ENCODE data around the gene FIZ1.
"Not testable (repeated sequence)": the region's sequence is repeated elsewhere in the genome, so short reads cannot be mapped to it uniquely, and the experiment has no call there.

The FIZ1 gene

GRCh38 chr19:55583897-55584296 lies 15.4 kb downstream of the FIZ1 start:
- in situ Hi-C loops (cut with HindIII; ENCODE audit: low pct_ligation_motif_present, low pct_unique_long_range_greater_than_20kb, low sequenced_read_pairs); DNase-seq: not testable (repeated sequence)

GRCh38 chr19:55582284-55582683 lies 17.0 kb downstream of the FIZ1 start:
- DNase-seq; in situ Hi-C loops (cut with HindIII; ENCODE audit: low pct_ligation_motif_present, low pct_unique_long_range_greater_than_20kb, low sequenced_read_pairs): not testable (repeated sequence)

- in situ Hi-C loops (cut with HindIII; ENCODE audit: low pct_ligation_motif_present, low pct_unique_long_range_greater_than_20kb, low sequenced_read_pairs) = no loop called here
- DNase-seq = peak; percentile 88
Observed at GRCh38 chr19:55581823-55582223, 17.5 kb downstream of the FIZ1 start.

- in situ Hi-C loops (cut with HindIII; ENCODE audit: low pct_ligation_motif_present, low pct_unique_long_range_greater_than_20kb, low sequenced_read_pairs) = no loop called here
- DNase-seq = peak; percentile 54
Observed at GRCh38 chr19:55581145-55581822, 18.0 kb downstream of the FIZ1 start.

- peak; percentile 88 for DNase-seq
- in situ Hi-C loops (cut with HindIII; ENCODE audit: low pct_ligation_motif_present, low pct_unique_long_range_greater_than_20kb, low sequenced_read_pairs) = no loop called here
Observed at GRCh38 chr19:55580628-55581144, 18.6 kb downstream of the FIZ1 start, which contains the start of gene ZNF579. ZNF579 (minus strand) TSS chr19:55580848; CDS start chr19:55579639, 1,209 bp downstream.

GRCh38 chr19:55579766-55580621 lies 19.3 kb downstream of the FIZ1 start:
- peak; percentile 35 for DNase-seq
- in situ Hi-C loops (cut with HindIII; ENCODE audit: low pct_ligation_motif_present, low pct_unique_long_range_greater_than_20kb, low sequenced_read_pairs) = no loop called here

GRCh38 chr19:55578761-55579747 lies 20.3 kb downstream of the FIZ1 start:
- DNase-seq = no peak
- in situ Hi-C loops (cut with HindIII; ENCODE audit: low pct_ligation_motif_present, low pct_unique_long_range_greater_than_20kb, low sequenced_read_pairs) = no loop called here

- in situ Hi-C loops (cut with HindIII; ENCODE audit: low pct_ligation_motif_present, low pct_unique_long_range_greater_than_20kb, low sequenced_read_pairs) = no loop called here
Observed at GRCh38 chr19:55578031-55578760, 21.1 kb downstream of the FIZ1 start.

GRCh38 chr19:55576746-55577145 lies 22.6 kb downstream of the FIZ1 start:
- in situ Hi-C loops (cut with HindIII; ENCODE audit: low pct_ligation_motif_present, low pct_unique_long_range_greater_than_20kb, low sequenced_read_pairs) = no loop called here
- no peak for DNase-seq

More at GRCh38 chr19:55578031-55578760, 21.1 kb downstream of the FIZ1 start:
- no peak for DNase-seq

- DNase-seq; in situ Hi-C loops (cut with HindIII; ENCODE audit: low pct_ligation_motif_present, low pct_unique_long_range_greater_than_20kb, low sequenced_read_pairs): not testable (repeated sequence)
Observed at GRCh38 chr19:55573929-55574328, 25.4 kb downstream of the FIZ1 start.

GRCh38 chr19:55569477-55569876 lies 29.8 kb downstream of the FIZ1 start:
- in situ Hi-C loops (cut with HindIII; ENCODE audit: low pct_ligation_motif_present, low pct_unique_long_range_greater_than_20kb, low sequenced_read_pairs); DNase-seq: not testable (repeated sequence)

- in situ Hi-C loops (cut with HindIII; ENCODE audit: low pct_ligation_motif_present, low pct_unique_long_range_greater_than_20kb, low sequenced_read_pairs) = no loop called here
- DNase-seq = no peak
Observed at GRCh38 chr19:55567708-55568328, 31.5 kb downstream of the FIZ1 start.

- in situ Hi-C loops (cut with HindIII; ENCODE audit: low pct_ligation_motif_present, low pct_unique_long_range_greater_than_20kb, low sequenced_read_pairs) = no loop called here
- DNase-seq = no peak
Observed at GRCh38 chr19:55566823-55567222, 32.5 kb downstream of the FIZ1 start.

GRCh38 chr19:55563261-55563690 lies 36.0 kb downstream of the FIZ1 start:
- no peak for DNase-seq
- in situ Hi-C loops (cut with HindIII; ENCODE audit: low pct_ligation_motif_present, low pct_unique_long_range_greater_than_20kb, low sequenced_read_pairs) = no loop called here

GRCh38 chr19:55559684-55560083 lies 39.6 kb downstream of the FIZ1 start:
- DNase-seq = no peak
- in situ Hi-C loops (cut with HindIII; ENCODE audit: low pct_ligation_motif_present, low pct_unique_long_range_greater_than_20kb, low sequenced_read_pairs) = no loop called here

GRCh38 chr19:55554741-55555152 lies 44.6 kb downstream of the FIZ1 start:
- in situ Hi-C loops (cut with HindIII; ENCODE audit: low pct_ligation_motif_present, low pct_unique_long_range_greater_than_20kb, low sequenced_read_pairs) = no loop called here
- no peak for DNase-seq

GRCh38 chr19:55554302-55554701 lies 45.0 kb downstream of the FIZ1 start:
- in situ Hi-C loops (cut with HindIII; ENCODE audit: low pct_ligation_motif_present, low pct_unique_long_range_greater_than_20kb, low sequenced_read_pairs) = no loop called here
- DNase-seq = no peak
